H1 (cell line): ENCODE data around the gene TGM5. TPM values are rescaled to one million over a fixed set of nuclear protein-coding genes. Genes with fewer than 3 reads are reported as not detected.

ENCODE experiments used
- CTCF ChIA-PET: fragments of 300-600 bp; sonication (Branson Sonifier 250); formaldehyde crosslinking; loops from one replicate; lab custom pipeline; 2021; ENCODE audit not compliant: partially characterized antibody; lab: Charles Lee
- POLR2A ChIA-PET: fragments of 300-600 bp; sonication (Branson Sonifier 250); formaldehyde crosslinking; loops from one replicate; lab custom pipeline; 2021; ENCODE audit warnings: inconsistent platforms; ENCODE audit not compliant: partially characterized antibody; lab: Charles Lee
- DNase-seq, 2 experiments: peaks; one replicate each; pipeline versions ENCODE4 v3.0.0 to v3.0.0-alpha.2; 2010 to 2022; ENCODE audit warnings: low spot score in 2 of 2, low read depth in 1 of 2, mixed read lengths in 1 of 2
- FAIRE-seq: peaks from 2 replicates; lab custom pipeline; 2011; peaks lifted over from hg19 to GRCh38; lab: Jason Lieb, UNC
- H2AFZ ChIP-seq: 2 replicates; pipeline ENCODE4 v1.8.1; 2012; ENCODE audit warnings: low read length, inconsistent platforms
- H2AK5ac ChIP-seq: 2 replicates; pipeline ENCODE4 v1.6.1; 2013; ENCODE audit warnings: low read depth, low read length
- H2BK120ac ChIP-seq: replicated peaks from 2 replicates; pipeline ENCODE3; 2013; ENCODE audit warnings: low read depth, low read length, inconsistent platforms
- H2BK12ac ChIP-seq: 2 replicates; pipeline ENCODE4 v1.6.1; 2013; ENCODE audit warnings: low read depth, low read length
- H2BK15ac ChIP-seq: 2 replicates; pipeline ENCODE4 v1.6.1; 2013; ENCODE audit warnings: low read length
- H2BK20ac ChIP-seq: 2 replicates; pipeline ENCODE4 v1.6.1; 2013; ENCODE audit warnings: low read length
- H2BK5ac ChIP-seq: 2 replicates; pipeline ENCODE4 v1.6.1; 2013; ENCODE audit warnings: low read depth, low read length
- H3K14ac ChIP-seq: 2 replicates; pipeline ENCODE4 v1.6.1; 2013; ENCODE audit warnings: inconsistent platforms; ENCODE audit not compliant: insufficient read length
- H3K18ac ChIP-seq: 2 replicates; pipeline ENCODE4 v1.6.1; 2013; ENCODE audit warnings: low read length; ENCODE audit errors: extremely low read depth
- H3K23ac ChIP-seq: 2 replicates; pipeline ENCODE4 v1.6.1; 2013; ENCODE audit warnings: inconsistent platforms; ENCODE audit not compliant: insufficient read length
- H3K23me2 ChIP-seq: 2 replicates; pipeline ENCODE4 v1.6.1; 2013; ENCODE audit warnings: low read depth, low read length
- H3K27ac ChIP-seq: 2 replicates; pipeline ENCODE4 v1.6.1; 2011; ENCODE audit warnings: low read depth, low read length, inconsistent platforms
- H3K27me3 ChIP-seq, 4 experiments: replicated peaks in 1 of 4; 1 replicate in 1 of 4; 2 replicates in 3 of 4; pipeline versions ENCODE4 v1.6.1 to v1.8.1; 2011 to 2013; ENCODE audit warnings: low read length in 3 of 4, mild to moderate bottlenecking in 3 of 4, inconsistent platforms in 2 of 4, mixed read lengths in 2 of 4, moderate library complexity in 1 of 4; ENCODE audit not compliant: control insufficient read depth in 3 of 4, insufficient read depth in 3 of 4; ENCODE audit errors: extremely low read depth in 1 of 4
- H3K36me3 ChIP-seq, 4 experiments: 2 replicates each; pipeline versions ENCODE4 v1.6.1 to v1.8.1; 2011 to 2013; ENCODE audit warnings: mild to moderate bottlenecking in 4 of 4, low read length in 3 of 4, moderate library complexity in 2 of 4, control low read depth in 1 of 4, inconsistent platforms in 1 of 4; ENCODE audit not compliant: insufficient read depth in 4 of 4, control insufficient read depth in 2 of 4
- H3K4ac ChIP-seq: replicated peaks from 2 replicates; pipeline ENCODE3; 2013; ENCODE audit warnings: low read length, low read depth, mixed read lengths, inconsistent platforms; ENCODE audit not compliant: insufficient read length
- H3K4me1 ChIP-seq, 4 experiments: replicated peaks in 1 of 4; 1 replicate in 1 of 4; 2 replicates in 3 of 4; pipeline versions ENCODE4 v1.6.1 to v1.8.1; 2011 to 2013; ENCODE audit warnings: low read length in 3 of 4, inconsistent platforms in 2 of 4, mixed read lengths in 1 of 4; ENCODE audit not compliant: insufficient read depth in 4 of 4, control insufficient read depth in 3 of 4
- H3K4me2 ChIP-seq, 2 experiments: 2 replicates each; pipeline versions ENCODE4 v1.6.1 to v1.8.1; 2011 to 2013; ENCODE audit warnings: low read depth in 2 of 2, low read length in 2 of 2, control low read depth in 1 of 2, inconsistent platforms in 1 of 2, mild to moderate bottlenecking in 1 of 2; ENCODE audit not compliant: insufficient read depth in 1 of 2
- H3K4me3 ChIP-seq, 4 experiments: fragments of 200-600, 300-600 bp in 1 of 4; sonication (generic), shearing (Covaris generic), sonication (Bioruptor Twin) in 1 of 4; 2 replicates each; pipeline versions ENCODE4 v1.5.1 to v1.8.1; 2011 to 2016; ENCODE audit warnings: low read length in 4 of 4, low read depth in 3 of 4, control low read depth in 2 of 4, inconsistent platforms in 2 of 4, mild to moderate bottlenecking in 2 of 4, mixed read lengths in 1 of 4, moderate library complexity in 1 of 4; ENCODE audit not compliant: insufficient read depth in 2 of 4; ENCODE audit errors: extremely low read depth in 1 of 4
- H3K56ac ChIP-seq: replicated peaks from 2 replicates; pipeline ENCODE3; 2013; ENCODE audit warnings: low read depth, mild to moderate bottlenecking, mixed read lengths, low read length, inconsistent platforms; ENCODE audit not compliant: insufficient read length
- H3K79me1 ChIP-seq: 2 replicates; pipeline ENCODE4 v1.6.1; 2013; ENCODE audit warnings: low read depth, low read length, control low read depth
- H3K79me2 ChIP-seq, 2 experiments: 2 replicates each; pipeline versions ENCODE4 v1.6.1 to v1.8.1; 2012 to 2013; ENCODE audit warnings: low read length in 2 of 2, mild to moderate bottlenecking in 2 of 2, inconsistent platforms in 1 of 2; ENCODE audit not compliant: insufficient read depth in 2 of 2, control insufficient read depth in 1 of 2
- H3K9ac ChIP-seq, 4 experiments: replicated peaks in 1 of 4; 1 replicate in 1 of 4; 2 replicates in 3 of 4; pipeline versions ENCODE4 v1.6.1 to v1.8.1; 2011 to 2013; ENCODE audit warnings: low read depth in 3 of 4, low read length in 3 of 4, control low read depth in 2 of 4, mild to moderate bottlenecking in 2 of 4, moderate library complexity in 2 of 4, inconsistent platforms in 1 of 4; ENCODE audit errors: extremely low read depth in 1 of 4
- H3K9me3 ChIP-seq, 2 experiments: 2 replicates each; pipeline versions ENCODE4 v1.6.1 to v1.8.1; 2012 to 2013; ENCODE audit warnings: mild to moderate bottlenecking in 2 of 2, moderate library complexity in 2 of 2, control low read depth in 1 of 2, inconsistent platforms in 1 of 2, low read depth in 1 of 2, low read length in 1 of 2, mixed read lengths in 1 of 2; ENCODE audit not compliant: insufficient read depth in 2 of 2
- H4K20me1 ChIP-seq, 2 experiments: replicated peaks in 1 of 2; 2 replicates each; pipeline versions ENCODE3 to v1.8.1; 2011 to 2013; ENCODE audit warnings: inconsistent platforms in 2 of 2, low read length in 2 of 2, mild to moderate bottlenecking in 1 of 2; ENCODE audit not compliant: insufficient read depth in 2 of 2, control insufficient read depth in 1 of 2
- H4K5ac ChIP-seq: 2 replicates; pipeline ENCODE4 v1.6.1; 2013; ENCODE audit warnings: low read length, low read depth, mixed read lengths, inconsistent platforms; ENCODE audit not compliant: insufficient read length
- H4K8ac ChIP-seq: 2 replicates; pipeline ENCODE4 v1.8.0; 2013; ENCODE audit warnings: mild to moderate bottlenecking, moderate library complexity, low read length, inconsistent platforms; ENCODE audit not compliant: insufficient read depth; ENCODE audit errors: extremely low read depth
- H4K91ac ChIP-seq: replicated peaks from 2 replicates; pipeline ENCODE3; 2013; ENCODE audit warnings: low read length, mixed read lengths, inconsistent platforms; ENCODE audit not compliant: insufficient read length
- E2F6 ChIP-seq: IDR thresholded peaks from 2 replicates; pipeline ENCODE4 v1.6.1; 2012; ENCODE audit warnings: inconsistent platforms
- JUN ChIP-seq: IDR thresholded peaks from 2 replicates; pipeline ENCODE4 v1.6.1; 2011; ENCODE audit warnings: low read depth, mild to moderate bottlenecking, improper control_type of control experiment, low read length
- NANOG ChIP-seq: IDR thresholded peaks from 2 replicates; pipeline ENCODE4 v1.6.1; 2011; ENCODE audit warnings: low read length, low read depth, mild to moderate bottlenecking, inconsistent platforms; ENCODE audit not compliant: insufficient read depth, poor library complexity, severe bottlenecking
- RFX5 ChIP-seq: IDR thresholded peaks from 2 replicates; pipeline ENCODE4 v1.6.1; 2011; ENCODE audit warnings: low read depth, low read length, improper control_type of control experiment, borderline replicate concordance
- SP4 ChIP-seq: IDR thresholded peaks from 2 replicates; pipeline ENCODE4 v1.6.1; 2012; ENCODE audit warnings: low read length, inconsistent platforms
- polyA plus RNA-seq, 7 experiments: library from polyadenylated mRNA; depleted of rRNA in 3 of 7; stranded (reverse) in 5 of 7; unstranded in 2 of 7; fragments of >200 nt in 5 of 7; fragments of 200-250 nt in 2 of 7; gene quantifications; 1 replicate in 5 of 7; 2 replicates in 1 of 7; 4 replicates in 1 of 7; pipeline versions ENCODE4 v1.2.1 to v1.2.3, GENCODE V29; 2011 to 2013; ENCODE audit warnings: missing spikeins in 2 of 7, mixed read lengths in 2 of 7
- total RNA-seq: library from RNA; stranded (reverse); fragmentation: NEBNext Ultra II Directional; extraction: Animal tissue kit (Norgen Biotek cat#: 25700); gene quantifications from 2 replicates; pipeline ENCODE4 v1.2.1, GENCODE V29; 2021

Gene TGM5
- total and polyA plus RNA-seq, 2 of the 8 experiments (the other 6 are each of a cell fraction or from before 2014, with no cell fraction given): not detected

GRCh38 chr15:43212951-43213350 lies 53.8 kb downstream of the TGM5 start:
- Histone ChIP-seq H3K9ac (no peak overlapping the region), H3K4me1 (peaks cover 0 to 3% (median 0%) of the 10 kb centered on the region in 4 experiments; a peak in 2 of 7 replicates), H4K5ac (no peak overlapping the region), H3K79me2 (no peaks in the 10 kb centered on the region), H3K56ac (no peak overlapping the region), H3K4ac (no peak overlapping the region), H4K91ac (no peak overlapping the region), H4K20me1 (no peaks in the 10 kb centered on the region), H3K23me2 (no peaks in the 10 kb centered on the region), H3K14ac (no peak overlapping the region), H2BK15ac (no peak overlapping the region), H2AFZ (no peak overlapping the region), H3K4me2 (no peak overlapping the region), H2BK12ac (no peak overlapping the region), H2BK5ac (no peak overlapping the region), H2BK20ac (no peak overlapping the region), H3K79me1 (no peaks in the 10 kb centered on the region; the same call in 1 of the 2 replicates), H3K27me3 (no peaks in the 10 kb centered on the region; a peak in 1 of 7 replicates), H3K9me3 (no peaks in the 10 kb centered on the region), H3K27ac (no peak overlapping the region), H2AK5ac (no peak overlapping the region), H3K4me3 (no peak overlapping the region), H3K18ac (no peak overlapping the region), H4K8ac (no peak overlapping the region), H3K23ac (no peak overlapping the region), H3K36me3 (no peaks in the 10 kb centered on the region), H2BK120ac (no peak overlapping the region)
- DNase-seq (no peak), FAIRE-seq (no peak)
- TF ChIP-seq JUN: no peak
- TF ChIP-seq NANOG: no peak
- no peak for TF ChIP-seq E2F6
- no peak for TF ChIP-seq RFX5
- no peak for TF ChIP-seq SP4
- ChIA-PET POLR2A (no interaction called here), CTCF (interaction anchor here (0.8 to 9.6 kb wide), 7 partner anchors 9 to 424 kb away, joined by 3 to 109 read pairs (median 14); no protein-coding TSS in a partner anchor)
